GM19328 (cell line): Measurements from ENCODE around the gene TANGO2.

Source experiments
- ATAC-seq: cut with Tn5 transposase; IDR thresholded peaks from one replicate; pipeline ENCODE4 v1.9.1; 2021; ENCODE audit warnings: mild to moderate bottlenecking, moderate library complexity; ENCODE audit not compliant: unreplicated experiment

The TANGO2 gene

DNA sequence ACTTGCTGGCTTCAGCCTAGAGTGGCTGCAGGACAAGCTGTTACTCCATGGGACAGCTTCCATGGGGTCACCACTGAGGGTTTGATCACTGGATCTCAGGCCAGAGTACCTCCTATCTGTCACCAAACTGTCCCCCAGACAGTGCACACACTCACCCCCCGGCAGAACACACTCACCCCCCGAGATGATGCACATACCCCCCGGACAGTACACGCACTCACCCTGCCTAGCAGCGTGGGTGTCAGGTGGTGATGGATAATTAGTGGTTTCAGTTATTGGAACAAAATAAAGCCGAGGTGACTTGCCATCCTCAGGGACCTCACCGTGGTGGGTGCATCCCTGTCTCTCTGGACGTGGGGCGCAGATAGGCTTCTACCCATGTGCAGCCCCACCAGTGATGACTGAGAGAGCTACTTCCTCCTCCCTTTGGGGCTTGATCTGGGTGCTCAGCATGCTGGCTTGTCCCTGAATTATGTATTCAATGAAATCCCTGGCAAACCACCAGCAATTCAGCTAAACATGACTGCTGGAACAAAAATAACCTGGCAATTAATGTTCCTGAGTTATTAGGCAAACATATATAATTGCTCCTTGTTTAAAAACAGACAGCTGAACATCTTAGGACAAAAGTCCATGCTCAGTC lies 18.9 kb downstream of the TANGO2 start:
- no peak for ATAC-seq

DNA sequence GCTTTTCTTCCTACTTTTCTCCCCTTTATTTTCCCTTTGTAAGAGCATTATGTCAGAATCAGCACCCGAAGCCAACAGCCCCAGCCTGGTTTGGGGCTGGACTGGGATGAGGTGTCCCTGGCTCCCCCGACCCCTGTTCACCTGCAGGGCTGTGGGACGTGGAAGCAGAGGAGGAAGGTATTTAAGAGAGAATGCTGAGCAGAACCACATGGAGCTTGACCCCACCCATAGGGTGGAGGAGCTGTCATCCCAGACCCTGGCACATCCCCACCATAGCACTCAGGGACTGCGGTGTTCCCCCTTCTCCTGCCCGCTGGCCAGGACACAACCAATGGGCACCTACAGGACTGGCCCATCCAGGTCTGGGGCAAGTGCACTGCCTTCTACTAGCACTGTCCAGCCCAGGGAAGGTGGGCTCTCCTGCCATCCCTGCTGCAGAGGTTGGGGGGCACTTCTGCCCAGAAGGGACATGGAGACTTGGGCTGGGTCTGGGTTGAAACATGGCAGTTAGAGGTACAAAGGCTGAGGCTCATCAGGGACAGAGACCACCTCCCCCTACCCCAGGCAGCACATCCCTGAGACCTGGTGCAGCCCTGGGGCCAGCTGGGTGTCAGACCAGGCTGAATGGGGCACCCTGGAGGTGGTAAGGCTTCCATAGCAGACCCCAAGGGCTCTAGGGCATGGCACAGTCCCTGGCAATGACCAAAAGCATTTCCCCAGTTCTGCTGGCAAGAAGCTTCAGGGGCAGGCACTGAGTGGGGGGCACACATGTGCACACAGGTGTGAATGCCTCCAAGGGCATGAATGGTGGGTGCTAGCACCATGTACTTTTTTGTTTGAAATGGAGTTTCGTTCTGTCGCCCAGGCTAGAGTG lies 19.7 kb downstream of the TANGO2 start:
- no peak for ATAC-seq

DNA sequence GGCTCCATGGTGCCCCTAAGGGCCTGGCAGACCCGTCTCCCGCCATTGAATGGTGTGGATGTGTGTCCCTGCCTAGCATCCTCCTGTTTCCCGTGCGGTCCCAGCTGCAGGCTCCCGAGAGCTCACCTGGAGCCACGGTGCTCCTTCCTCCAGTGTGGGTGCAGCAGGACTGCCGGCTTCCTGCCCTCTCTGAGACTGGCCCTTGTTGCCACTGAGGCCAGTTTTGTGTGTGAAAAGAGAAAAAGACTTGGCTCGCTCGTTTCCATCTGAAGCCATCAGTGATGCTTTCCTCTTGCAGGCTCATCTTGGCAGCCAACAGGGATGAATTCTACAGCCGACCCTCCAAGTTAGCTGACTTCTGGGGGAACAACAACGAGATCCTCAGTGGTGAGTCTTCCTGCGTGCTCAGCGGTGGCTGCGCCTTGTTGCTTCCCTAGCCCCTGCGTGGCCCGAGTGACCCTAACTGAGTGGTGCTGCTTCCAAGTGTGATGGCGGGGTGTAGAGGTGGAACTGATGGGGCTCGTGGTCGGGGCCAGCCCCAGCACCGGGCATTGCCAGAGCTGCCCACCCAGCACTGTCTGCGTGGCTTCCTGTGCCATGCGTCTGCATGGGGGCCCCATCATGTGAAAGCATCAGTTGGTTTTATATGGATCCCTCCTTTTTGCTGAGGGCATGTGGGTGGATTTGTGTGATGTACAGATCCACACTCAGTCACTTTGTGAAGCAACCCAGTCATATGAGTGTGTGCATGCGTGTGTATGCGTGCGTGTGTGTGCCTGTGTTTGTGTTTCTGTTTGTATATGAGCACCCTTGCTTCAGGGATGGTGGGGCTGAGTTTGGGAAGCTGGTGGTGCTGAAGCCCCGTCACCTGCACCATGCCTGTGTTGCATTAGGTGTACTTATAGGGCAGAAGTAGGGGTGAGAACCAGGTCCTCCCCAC lies 22.4 kb downstream of the TANGO2 start:
- ATAC-seq, result no peak

DNA sequence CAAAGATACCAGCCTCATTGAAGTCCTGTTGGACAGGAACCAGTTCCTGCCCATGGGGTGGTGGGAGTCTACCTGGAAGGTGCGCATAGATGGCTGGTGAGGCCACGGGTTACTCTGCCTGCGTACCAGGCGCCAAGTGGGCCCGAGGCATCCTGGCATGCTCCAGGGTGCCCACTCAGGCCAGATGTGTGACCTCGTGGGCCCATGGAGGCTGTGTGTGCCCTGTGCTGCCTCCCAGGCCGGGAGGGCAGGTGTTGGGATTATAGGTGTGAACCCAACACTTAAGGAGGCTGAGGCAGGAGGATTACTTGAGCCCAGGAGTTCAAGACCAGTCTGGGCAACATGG lies 23.1 kb downstream of the TANGO2 start:
- ATAC-seq, result no peak

DNA sequence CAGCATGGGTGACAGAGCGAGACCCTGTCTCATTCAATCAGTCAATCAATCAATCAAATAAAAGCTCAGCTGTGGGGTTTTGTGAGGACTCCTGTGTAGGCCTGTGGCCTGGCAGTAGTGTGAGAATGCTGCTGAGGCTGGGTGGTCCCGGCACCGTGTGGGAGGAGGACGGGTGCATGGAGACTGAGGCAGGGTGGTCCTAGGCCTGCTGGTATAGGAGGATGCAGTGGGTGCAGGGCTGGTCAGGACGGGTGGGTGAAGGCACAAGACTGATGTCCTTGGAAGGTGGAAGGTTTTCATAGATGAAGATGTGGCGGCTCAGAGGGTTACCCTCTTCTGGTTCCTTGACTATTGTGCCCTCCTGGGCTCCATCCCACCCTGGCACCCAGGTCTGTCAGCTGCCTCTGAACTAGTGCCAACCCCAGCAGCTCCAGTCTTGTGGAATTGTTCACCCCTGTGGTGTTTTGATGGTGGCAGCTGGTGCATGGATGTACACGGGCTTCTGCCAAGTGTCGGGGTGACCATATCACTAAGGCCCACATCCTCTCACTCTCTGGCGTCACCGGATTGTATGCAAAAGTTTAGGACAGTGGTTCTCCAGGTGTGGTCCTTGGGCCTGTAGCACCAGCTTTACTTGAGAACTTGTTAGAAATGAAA lies 23.7 kb downstream of the TANGO2 start:
- no peak for ATAC-seq

DNA sequence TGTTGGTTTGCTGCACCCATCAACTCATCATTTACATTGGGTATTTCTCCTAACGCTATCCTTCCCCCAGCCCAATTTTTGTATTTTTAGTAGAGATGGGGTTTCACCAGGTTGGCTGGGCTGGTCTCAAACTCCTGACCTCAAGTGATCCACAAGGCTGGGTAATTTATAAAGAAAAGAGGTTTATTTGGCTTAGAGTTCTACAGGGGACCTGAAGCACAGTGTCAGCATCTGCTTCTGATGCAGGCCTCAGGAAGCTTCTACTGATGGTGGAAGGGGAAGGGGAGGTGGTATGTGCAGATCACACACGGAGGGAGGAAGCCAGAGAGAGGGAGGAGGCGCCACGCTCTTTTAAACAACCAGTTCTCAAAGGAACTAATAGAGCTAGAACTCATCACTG lies 25.8 kb downstream of the TANGO2 start:
- no peak for ATAC-seq

DNA sequence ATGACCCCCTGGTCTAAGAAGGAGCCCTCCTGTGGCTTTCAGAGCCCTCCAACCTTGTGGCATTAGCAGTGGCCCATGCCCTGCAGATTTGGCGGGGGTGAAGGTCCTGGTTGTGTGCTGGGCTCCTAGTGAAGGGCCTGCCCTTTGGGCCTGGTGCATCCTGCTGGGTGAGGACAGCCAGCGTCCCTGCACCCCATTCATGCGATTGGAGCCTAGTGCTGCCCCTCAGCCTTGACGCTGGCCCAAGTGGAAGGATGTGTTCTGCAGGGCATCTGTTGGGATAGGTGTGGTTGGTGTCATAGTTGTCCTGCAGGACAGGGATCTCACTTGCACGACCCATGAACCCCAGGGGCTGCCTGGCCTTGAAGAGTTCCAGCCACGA lies 31.0 kb downstream of the TANGO2 start:
- no peak for ATAC-seq

DNA sequence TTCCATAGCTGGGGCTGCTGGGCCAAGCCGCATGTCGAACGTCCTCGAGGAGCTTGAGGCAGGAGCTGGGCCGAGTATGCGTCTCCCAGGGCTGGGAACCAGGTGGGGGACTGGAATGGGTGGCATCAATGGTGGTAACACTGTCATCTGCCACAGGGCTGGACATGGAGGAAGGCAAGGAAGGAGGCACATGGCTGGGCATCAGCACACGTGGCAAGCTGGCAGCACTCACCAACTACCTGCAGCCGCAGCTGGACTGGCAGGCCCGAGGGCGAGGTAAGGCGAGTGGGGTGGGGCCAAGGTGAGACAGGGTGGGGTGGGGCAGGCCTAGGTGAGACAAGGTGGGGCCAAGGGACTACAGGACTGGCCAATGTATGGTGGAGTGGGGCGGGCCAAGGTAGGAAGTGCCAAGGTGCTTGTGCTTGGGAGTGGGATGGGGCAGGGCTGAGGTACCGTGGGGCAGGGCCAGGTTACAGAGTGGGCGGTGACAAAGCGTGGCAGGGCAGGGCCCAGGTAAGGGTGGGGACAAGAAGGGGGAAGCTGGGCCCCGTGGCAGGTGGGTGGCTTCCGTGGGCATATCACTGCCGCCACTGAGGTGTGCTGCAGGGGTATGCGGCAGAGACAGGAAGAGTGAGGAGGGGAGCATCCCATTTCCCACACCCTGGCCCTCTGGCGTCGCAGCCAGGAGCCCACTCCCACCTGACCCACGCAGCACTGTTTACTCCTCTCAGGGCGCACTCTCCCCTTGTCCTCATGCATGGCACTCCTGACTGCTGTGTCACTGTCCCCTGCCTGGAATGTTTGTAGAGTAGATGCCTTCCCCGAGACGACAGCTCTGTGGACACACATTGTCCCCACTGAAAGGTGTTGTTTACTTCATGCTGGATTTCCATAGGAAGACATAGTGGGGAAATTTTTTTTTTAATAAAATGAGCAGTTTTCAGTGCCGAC lies 31.7 kb downstream of the TANGO2 start:
- no peak for ATAC-seq

DNA sequence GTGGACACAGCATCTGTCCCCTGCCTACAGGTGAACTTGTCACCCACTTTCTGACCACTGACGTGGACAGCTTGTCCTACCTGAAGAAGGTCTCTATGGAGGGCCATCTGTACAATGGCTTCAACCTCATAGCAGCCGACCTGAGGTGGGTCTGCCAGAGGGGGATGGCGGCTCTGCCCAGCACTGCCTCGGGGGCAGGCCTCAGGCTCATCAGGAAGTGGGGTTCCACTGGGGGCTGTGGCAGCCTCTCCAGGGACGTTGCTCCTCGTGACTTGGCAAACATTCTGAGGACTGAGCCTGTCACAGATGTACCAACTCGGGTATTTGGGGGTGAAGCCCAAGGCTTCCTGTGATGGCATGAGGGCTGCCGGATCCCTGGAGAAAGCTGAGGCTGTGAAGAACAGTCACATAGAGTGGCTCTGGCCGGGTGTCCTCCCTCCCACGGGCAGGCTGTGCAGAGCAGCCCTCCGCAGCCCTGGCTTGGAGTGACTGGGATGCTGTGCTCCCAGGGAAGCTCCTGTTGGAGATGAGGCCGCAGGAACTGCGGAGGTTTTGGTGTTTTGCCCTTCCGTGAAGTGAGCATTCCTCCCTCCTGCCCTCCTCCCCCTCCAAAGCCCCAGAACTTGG lies 32.6 kb downstream of the TANGO2 start:
- no peak for ATAC-seq

DNA sequence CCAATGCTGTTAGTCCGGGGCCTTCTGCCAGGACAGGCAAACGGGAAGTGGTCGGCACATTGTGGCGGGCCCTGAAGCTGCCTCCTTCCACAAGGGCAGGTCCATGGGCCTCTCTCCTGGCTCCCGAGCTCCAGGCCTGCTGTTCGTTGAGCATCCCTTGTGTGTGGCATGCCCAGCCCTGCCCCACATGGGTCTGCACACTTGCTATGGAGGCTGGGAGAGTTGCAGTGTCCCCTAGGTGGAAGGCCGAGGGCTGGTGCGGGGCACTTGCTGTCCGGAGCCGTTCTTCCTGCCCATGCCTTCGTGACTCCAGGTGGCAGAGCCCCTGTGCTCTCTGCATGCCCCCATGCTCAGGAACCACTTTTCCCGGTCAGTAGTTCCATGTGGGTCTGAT lies 33.1 kb downstream of the TANGO2 start:
- ATAC-seq, result no peak

DNA sequence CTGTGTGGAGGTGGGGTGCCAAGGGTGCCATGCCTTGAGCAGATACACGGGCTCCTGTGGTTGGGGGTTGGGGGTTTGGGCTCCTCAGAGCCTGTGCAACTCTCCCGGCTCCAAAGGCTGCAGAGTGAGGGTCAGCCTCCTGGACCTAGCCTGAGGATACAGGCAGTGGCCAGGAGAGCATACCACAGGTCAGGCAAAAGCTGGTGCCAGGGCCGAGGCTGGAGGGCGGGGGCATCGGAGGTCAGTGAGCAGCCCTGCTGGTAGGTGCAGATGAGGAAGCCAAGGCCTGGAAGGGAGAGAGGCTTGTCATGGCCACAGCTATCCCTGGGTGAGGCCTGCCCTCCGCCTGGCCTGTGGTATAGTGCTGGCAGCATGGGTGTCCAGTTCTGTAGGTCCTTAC lies 33.6 kb downstream of the TANGO2 start:
- no peak for ATAC-seq

DNA sequence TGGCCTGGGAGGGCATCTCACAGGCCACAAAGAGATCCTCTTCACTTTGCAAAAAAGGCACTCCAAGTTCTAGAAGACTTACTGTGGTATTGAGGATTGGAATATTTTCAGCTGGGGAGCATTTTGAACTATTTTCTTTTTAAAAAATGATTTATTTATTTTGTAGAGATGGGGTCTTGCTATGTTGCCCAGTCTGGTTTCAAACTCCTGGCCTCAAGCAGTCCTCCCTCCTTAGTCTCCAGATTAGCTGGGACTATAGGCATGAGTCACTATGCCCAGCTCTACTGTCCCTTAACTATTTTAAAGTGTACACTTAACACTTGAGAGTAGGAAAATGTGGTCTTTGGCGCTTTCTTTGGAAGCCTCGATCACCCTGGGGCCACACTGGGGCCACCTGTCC lies 34.2 kb downstream of the TANGO2 start:
- ATAC-seq, result no peak

DNA sequence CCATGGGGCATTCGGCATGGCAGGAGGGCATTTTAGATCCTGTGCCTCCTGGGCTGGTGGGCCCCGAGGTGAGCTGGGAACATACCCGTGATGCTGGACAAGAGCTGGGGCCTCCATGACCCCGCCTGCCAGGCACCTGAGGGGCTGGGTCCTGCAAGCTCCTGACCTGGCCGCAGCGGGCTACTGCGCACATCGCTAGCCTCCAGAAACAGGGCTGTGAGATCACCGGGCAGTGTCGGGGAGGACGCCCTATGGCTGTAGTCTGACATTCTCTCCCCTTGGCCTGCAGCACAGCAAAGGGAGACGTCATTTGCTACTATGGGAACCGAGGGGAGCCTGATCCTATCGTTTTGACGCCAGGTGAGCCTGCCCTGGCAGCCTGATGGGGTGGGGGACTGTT lies 34.7 kb downstream of the TANGO2 start:
- ATAC-seq, result no peak

DNA sequence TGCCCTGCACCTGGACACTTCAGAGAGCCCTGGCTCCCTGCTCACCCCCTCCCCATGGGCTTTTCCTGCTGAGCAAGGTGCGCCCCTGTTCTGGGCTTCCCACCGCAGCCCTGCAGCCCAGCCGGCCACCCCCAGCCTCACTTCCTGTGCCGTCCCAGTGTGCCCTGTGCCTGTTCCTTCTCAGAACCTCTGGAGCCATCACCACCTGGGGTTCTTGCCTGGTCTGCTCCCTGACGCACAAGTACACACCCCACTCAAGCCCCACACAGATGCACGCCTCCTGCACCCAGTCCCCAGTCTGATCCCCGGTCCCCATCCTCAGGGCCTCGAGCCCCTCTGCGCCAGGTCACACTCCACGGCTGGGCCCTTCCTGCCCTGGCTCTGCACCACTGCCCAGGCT lies 35.3 kb downstream of the TANGO2 start:
- no peak for ATAC-seq

DNA sequence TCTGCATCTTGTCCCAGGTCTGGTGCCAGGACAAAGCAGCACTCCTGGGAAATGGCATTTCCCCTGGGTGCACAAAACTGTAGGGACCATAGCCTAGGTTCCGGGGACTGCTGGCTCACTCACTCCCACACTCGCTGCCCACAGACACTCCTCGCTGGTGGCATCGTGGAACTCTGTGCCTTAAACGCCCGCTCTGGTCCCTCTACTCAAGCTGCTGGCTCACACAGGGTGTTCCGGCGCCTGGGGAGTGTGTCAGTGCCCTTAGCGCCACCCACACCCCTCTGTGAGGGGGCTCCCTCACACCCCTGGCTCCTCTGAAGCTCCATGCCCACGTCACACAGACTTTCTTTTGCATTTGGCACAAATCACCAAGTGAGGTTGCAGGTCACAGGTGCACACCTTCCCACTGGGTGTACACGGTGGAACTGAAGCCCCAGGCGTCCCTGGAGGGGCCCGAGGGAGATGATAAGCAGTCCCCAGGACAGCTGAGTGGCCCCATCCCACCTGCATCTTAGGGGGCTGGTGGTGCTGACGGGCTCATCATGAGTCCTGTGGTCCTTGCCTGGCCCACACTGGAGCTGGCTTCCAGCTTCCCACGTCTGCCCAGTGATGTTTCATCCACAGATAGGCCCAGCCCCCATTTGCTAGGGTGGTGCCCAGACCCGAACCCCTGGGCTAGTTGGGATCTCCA lies 35.9 kb downstream of the TANGO2 start:
- ATAC-seq, result no peak

DNA sequence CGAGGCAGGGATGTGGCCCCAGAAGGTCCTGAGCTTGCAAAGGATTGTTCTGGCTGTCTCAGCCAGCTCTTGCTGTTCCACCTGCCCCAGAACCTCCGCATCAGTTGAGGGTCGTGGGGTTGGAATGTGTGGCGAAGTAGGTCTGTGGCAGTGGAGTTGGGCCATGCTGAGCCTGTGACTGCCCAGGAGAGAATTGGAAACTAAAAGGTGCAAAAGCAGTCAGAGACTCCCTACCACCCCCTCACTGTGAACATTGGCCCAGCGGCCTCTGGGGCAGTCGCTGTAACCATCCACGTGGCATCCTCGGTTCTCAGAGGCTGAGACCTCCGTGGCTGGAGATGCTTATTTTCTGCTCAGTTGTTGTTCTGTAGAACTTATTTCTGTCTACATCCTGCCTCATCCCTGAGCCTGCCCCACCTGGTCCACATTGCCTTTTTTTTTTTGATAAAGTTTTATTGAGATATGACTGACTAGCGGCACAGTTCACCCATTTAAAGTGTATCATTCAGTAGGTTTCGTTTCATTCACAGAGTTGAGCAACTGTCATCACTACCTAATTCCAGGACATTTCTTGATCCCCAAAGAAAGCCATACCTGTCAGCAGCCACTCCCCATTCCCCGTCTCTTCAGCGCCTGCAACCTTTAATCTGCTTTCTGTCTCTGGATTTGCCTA lies 36.8 kb downstream of the TANGO2 start:
- ATAC-seq, result no peak

DNA sequence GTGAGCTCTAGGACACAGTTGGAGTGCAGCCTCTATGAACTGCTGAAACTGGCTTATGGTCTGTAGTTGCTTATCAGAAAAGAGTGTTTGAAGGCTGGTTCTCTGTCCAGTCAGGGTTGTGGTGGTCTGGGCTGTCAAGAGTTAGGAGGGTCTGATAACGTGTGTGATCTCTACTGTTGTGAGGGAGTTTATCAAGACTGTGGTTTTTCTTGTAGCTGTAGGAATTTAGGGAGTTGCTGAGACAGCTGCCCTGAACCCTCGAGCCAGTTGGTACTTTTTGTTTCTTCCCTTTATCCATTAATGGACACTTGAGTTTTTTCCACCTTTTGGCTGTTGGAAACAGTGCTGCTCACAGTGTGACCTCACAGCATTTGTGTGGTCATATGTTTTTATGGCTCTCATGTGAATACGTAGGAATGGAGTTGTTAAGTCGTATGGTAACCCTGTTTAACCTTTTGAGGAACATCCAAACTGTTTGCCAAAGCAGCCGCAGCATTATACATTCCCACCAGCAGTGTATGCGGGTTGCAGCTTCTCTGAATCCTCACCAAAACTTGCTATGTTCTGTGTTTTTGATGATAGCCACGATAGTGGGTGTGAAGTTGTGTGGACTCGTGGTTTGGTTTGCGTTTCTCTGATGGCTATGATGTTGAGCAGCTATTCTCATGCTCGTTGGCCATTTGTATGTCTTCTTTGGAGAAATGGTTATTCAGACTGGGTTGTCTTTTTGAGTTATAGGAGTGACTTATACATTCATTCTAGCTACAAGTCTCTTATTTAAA lies 38.3 kb downstream of the TANGO2 start:
- ATAC-seq, result no peak
